ENCODE measurements around the gene WNK4.

The WNK4 gene

GRCh38 chr17:42841975-42842685, 61.7 kb downstream of the WNK4 start:
- no peak for DNase-seq (ENCODE audit: low read depth in 2 of 2)

- DNase-seq (ENCODE audit: low read depth in 2 of 2): no peak
Measured at GRCh38 chr17:42843358-42843934, 63.0 kb downstream of the WNK4 start.

- no peak for DNase-seq (ENCODE audit: low read depth in 2 of 2)
Measured at GRCh38 chr17:42844271-42844670, 63.9 kb downstream of the WNK4 start, which contains the start of gene AOC2. Gene AOC2 (plus strand): TSS chr17:42844580. CDS start chr17:42844627, 47 bp downstream.

GRCh38 chr17:42844761-42845555, 64.5 kb downstream of the WNK4 start:
- DNase-seq (ENCODE audit: low read depth in 2 of 2): no peak

- no peak for DNase-seq (ENCODE audit: low read depth in 2 of 2)
Measured at GRCh38 chr17:42845556-42845917, 65.1 kb downstream of the WNK4 start.

GRCh38 chr17:42845918-42846593, 65.6 kb downstream of the WNK4 start:
- peak in 1 of 2 donors; percentile 51 for DNase-seq (ENCODE audit: low read depth in 2 of 2)
